GM12864 (cell line): Measurements from ENCODE around the gene NCLN.
A peak's percentile ranks its signal among the peaks of the same experiment; 100 is the strongest.

Experiments used
- DNase-seq: peaks from one replicate; pipeline ENCODE4 v3.0.0-alpha.2; 2011; ENCODE audit warnings: low read depth
- H3K4me3 ChIP-seq: 2 replicates; pipeline ENCODE4 v1.5.1; 2011; ENCODE audit warnings: mild to moderate bottlenecking, low read depth, low read length, control low read depth
- TF ChIP-seq, protein P1 (sequence below): IDR thresholded peaks from 2 replicates; pipeline ENCODE4 v1.5.1; 2011; ENCODE audit warnings: low read depth, mild to moderate bottlenecking, moderate library complexity, low read length, control low read depth, inconsistent platforms; ENCODE audit errors: missing control alignments

NCLN gene

GRCh38 chr19:3184847-3185460 lies 776 bp upstream of the NCLN start:
- peak overlapping the region; percentile 85 for H3K4me3 ChIP-seq
- no peak for DNase-seq
- TF ChIP-seq, protein P1, sequence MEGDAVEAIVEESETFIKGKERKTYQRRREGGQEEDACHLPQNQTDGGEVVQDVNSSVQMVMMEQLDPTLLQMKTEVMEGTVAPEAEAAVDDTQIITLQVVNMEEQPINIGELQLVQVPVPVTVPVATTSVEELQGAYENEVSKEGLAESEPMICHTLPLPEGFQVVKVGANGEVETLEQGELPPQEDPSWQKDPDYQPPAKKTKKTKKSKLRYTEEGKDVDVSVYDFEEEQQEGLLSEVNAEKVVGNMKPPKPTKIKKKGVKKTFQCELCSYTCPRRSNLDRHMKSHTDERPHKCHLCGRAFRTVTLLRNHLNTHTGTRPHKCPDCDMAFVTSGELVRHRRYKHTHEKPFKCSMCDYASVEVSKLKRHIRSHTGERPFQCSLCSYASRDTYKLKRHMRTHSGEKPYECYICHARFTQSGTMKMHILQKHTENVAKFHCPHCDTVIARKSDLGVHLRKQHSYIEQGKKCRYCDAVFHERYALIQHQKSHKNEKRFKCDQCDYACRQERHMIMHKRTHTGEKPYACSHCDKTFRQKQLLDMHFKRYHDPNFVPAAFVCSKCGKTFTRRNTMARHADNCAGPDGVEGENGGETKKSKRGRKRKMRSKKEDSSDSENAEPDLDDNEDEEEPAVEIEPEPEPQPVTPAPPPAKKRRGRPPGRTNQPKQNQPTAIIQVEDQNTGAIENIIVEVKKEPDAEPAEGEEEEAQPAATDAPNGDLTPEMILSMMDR: no peak

GRCh38 chr19:3186160-3186688 lies 494 bp downstream of the NCLN start:
- TF ChIP-seq, protein P1: no peak
- no peak for DNase-seq

GRCh38 chr19:3186891-3187661 lies 1.3 kb downstream of the NCLN start:
- DNase-seq: no peak
- TF ChIP-seq, protein P1: no peak
- H3K4me3 ChIP-seq: peak overlapping the region; percentile 85

More at GRCh38 chr19:3186160-3186688, 494 bp downstream of the NCLN start:
- H3K4me3 ChIP-seq: peak overlapping the region; percentile 85

DNA sequence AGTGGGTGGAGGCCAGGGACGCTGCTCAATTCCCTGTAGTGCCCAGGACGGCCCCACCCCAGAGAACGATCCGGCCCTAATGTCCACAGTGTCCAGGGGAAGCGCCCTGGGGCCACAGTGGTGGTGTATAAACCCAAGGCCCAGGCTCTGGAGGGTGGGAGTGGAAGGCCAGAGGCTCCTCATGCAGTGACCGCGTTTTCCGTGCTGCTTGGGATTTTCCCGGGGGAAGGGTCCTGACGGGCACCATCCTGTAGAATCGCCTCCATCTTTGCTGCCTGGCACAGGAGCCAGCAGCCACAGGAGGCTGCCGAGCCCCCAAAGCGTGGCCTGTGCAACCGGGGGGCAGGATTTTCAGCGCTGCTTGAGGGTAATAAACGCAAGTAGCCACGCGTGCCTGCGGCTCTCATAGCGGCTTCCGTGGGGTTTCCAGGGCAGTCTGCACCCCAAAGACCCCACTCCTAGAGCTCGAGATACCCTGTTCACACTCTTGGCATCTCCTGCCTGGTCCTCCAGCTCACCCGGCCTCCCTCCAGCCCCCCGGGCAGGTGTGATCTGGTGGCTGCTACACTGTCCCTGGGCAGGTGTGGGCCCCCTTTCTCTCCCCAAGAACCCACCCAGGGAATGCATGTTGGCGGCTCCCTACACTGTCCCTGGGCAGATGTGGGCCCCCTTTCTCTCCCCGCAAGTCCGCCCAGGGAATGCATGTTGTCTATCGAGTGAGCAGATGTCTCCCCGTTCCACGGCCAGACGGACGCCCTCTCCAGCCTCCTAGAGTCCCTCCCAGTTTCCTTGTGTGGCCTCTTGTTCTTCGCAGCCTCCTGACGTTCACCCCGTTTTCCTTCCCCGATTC lies 2.2 kb downstream of the NCLN start:
- peak overlapping the region; percentile 85 for H3K4me3 ChIP-seq
- TF ChIP-seq, protein P1: no peak
- DNase-seq: no peak

DNA sequence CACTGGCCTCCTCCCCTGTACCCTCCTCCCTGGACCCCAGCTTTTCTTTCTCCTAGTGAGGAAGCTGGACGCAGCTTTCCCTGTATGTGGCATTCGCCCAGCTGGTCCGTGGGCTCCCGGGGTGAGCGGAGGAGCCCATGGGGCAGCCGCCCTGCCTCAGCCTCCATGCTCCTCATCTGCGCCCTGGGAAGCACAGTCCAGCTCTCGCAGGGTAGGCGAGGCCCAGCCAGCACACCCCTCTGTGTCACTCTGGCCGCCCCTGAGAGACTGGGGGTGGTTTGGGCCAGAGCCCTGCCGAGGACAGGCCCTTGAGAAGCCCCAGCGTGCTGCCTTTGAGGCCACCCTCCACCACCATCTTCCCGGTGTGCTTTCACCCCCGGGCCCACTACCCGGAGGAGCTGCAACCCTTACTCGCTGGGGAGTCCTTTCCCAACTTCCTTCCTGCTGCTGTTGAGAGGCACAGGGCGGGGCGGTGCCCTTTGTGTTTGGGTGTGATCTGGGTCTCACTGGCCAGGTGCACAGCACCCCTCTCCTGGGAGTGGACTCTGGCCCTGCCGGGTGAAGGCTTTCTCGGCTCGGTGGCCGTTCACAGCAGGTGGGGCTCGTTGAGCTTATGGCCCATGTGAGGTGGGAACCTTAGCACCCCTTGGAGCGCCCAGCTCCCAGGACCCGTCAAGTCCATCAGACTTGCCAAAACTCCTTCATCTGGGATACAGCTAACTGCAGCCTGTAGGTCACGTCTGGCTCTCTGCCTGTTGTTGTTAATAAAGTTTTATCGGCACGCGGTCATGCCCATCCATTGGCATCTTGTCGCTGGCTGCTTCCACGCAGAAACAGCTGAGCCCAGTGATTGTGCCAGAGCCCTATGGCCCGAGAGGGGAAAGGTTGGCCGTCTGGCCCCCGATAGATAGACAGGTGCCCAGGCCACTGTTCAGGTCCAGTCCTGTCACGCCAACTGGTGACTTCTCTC lies 3.2 kb downstream of the NCLN start:
- DNase-seq: no peak
- TF ChIP-seq, protein P1: no peak
- no peak overlapping the region for H3K4me3 ChIP-seq
